Transverse colon (tissue), 3 donors: ENCODE measurements around the gene KIF16B.

Source experiments
- CTCF ChIP-seq, 5 experiments: fragments of 200-600 bp in 3 of 5; fragments of 450-650 bp in 2 of 5; sonication (generic) in 3 of 5; IDR thresholded peaks; 1 replicate in 2 of 5; 2 replicates in 3 of 5; pipeline ENCODE4 v1.5.1; 2016 to 2017; ENCODE audit warnings: antibody characterized with exemption in 5 of 5, inconsistent platforms in 3 of 5, mild to moderate bottlenecking in 2 of 5, moderate library complexity in 1 of 5
- POLR2A ChIP-seq: fragments of 450-650 bp; IDR thresholded peaks from one replicate; pipeline ENCODE4 v1.6.1; 2016; ENCODE audit warnings: antibody characterized with exemption, mild to moderate bottlenecking, moderate library complexity

- TF ChIP-seq CTCF (IDR thresholded peaks at IDR 0.05) (no peak), POLR2A (no peak)
Observed at GRCh38 chr20:16243470-16243869, 329.8 kb downstream of the KIF16B start.
